COLO829 (cell line): ENCODE measurements around the gene SPRYD3.
A peak's percentile ranks its signal among the peaks of the same experiment; 100 is the strongest.
"Not testable (repeated sequence)": the region's sequence is repeated elsewhere in the genome, so short reads cannot be mapped to it uniquely, and the experiment has no call there.

ENCODE experiments used
- DNase-seq: peaks from one replicate; pipeline ENCODE4 v3.0.0; 2012; ENCODE audit warnings: low spot score

The SPRYD3 gene

GRCh38 chr12:53079226-53080117 lies at the start of gene SPRYD3:
SPRYD3 (minus strand) TSS chr12:53079390; CDS start chr12:53079333, 57 bp downstream.
- peak; percentile 99 for DNase-seq

- no peak for DNase-seq
Measured at GRCh38 chr12:53127169-53127568, 48.0 kb upstream of the SPRYD3 start.

GRCh38 chr12:53124352-53124723 lies 45.1 kb upstream of the SPRYD3 start:
- no peak for DNase-seq

GRCh38 chr12:53123578-53124351 lies 44.6 kb upstream of the SPRYD3 start:
- DNase-seq, result no peak

GRCh38 chr12:53122961-53123468 lies 43.8 kb upstream of the SPRYD3 start:
- DNase-seq, result peak; percentile 56

GRCh38 chr12:53120685-53121525 lies 41.7 kb upstream of the SPRYD3 start:
- DNase-seq, result no peak

GRCh38 chr12:53118751-53119300 lies 39.6 kb upstream of the SPRYD3 start:
- DNase-seq, result no peak

- DNase-seq, result no peak
Measured at GRCh38 chr12:53115891-53116648, 36.9 kb upstream of the SPRYD3 start.

GRCh38 chr12:53115112-53115890 lies 36.1 kb upstream of the SPRYD3 start:
- no peak for DNase-seq

- no peak for DNase-seq
Measured at GRCh38 chr12:53113951-53114350, 34.8 kb upstream of the SPRYD3 start.

- no peak for DNase-seq
Measured at GRCh38 chr12:53113136-53113705, 34.0 kb upstream of the SPRYD3 start.

GRCh38 chr12:53112431-53112830 lies 33.2 kb upstream of the SPRYD3 start:
- DNase-seq, result not testable (repeated sequence)

GRCh38 chr12:53107122-53107521 lies 27.9 kb upstream of the SPRYD3 start:
- no peak for DNase-seq

- no peak for DNase-seq
Measured at GRCh38 chr12:53105712-53106439, 26.7 kb upstream of the SPRYD3 start.

GRCh38 chr12:53105256-53105655 lies 26.1 kb upstream of the SPRYD3 start:
- DNase-seq, result no peak

- DNase-seq, result no peak
Measured at GRCh38 chr12:53103860-53104305, 24.7 kb upstream of the SPRYD3 start.

- no peak for DNase-seq
Measured at GRCh38 chr12:53102883-53103807, 24.0 kb upstream of the SPRYD3 start, which contains the start of gene SOAT2. SOAT2 (plus strand) TSS chr12:53103486; CDS start chr12:53103578, 92 bp downstream.
